ENCODE measurements around the gene IL11RA. TPM values are rescaled to one million over a fixed set of nuclear protein-coding genes. Genes with fewer than 3 reads are reported as not detected.

Gene IL11RA
- 6.5 and 9.9 TPM in 2 replicates for total RNA-seq

DNA sequence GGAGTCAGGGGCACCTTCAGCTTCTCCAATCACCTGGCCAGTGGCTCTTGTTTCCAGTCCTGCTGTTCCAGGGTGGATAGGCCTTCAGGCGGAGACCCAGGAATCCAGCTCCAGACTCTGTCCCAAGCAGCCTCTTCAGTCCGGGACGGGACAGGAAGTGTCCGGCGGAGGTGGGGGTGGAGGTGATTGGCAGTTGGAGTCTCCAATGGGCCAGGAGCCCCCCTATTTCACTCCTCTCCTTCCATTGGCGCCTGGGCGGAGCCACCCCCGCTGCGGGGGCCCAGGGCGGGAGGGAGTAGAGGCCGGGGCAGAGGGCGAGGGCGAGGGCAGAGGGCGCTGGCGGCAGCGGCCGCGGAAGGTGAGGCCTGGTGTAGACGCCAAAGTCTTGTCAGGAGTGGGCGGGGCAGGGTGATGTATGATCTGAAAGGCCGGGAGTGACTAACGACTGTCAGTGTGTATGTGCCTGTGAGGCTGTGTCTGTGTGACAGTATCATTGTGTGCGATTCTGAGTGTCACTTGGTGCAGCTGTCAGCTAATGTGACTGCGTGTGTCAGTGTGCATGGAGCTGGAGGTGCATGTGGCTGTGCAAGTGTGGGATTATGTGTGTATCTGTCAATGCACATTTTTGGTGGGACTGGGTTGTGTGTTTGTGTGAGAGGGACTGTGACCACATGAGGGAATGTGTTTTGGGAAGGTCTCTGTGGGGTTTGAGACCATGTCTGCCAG lies at the start of gene IL11RA:
TSS of gene IL11RA (plus strand) at position 310 of the 726 bp plus-strand sequence. CDS start 3,033 bp downstream, outside the sequence.

DNA sequence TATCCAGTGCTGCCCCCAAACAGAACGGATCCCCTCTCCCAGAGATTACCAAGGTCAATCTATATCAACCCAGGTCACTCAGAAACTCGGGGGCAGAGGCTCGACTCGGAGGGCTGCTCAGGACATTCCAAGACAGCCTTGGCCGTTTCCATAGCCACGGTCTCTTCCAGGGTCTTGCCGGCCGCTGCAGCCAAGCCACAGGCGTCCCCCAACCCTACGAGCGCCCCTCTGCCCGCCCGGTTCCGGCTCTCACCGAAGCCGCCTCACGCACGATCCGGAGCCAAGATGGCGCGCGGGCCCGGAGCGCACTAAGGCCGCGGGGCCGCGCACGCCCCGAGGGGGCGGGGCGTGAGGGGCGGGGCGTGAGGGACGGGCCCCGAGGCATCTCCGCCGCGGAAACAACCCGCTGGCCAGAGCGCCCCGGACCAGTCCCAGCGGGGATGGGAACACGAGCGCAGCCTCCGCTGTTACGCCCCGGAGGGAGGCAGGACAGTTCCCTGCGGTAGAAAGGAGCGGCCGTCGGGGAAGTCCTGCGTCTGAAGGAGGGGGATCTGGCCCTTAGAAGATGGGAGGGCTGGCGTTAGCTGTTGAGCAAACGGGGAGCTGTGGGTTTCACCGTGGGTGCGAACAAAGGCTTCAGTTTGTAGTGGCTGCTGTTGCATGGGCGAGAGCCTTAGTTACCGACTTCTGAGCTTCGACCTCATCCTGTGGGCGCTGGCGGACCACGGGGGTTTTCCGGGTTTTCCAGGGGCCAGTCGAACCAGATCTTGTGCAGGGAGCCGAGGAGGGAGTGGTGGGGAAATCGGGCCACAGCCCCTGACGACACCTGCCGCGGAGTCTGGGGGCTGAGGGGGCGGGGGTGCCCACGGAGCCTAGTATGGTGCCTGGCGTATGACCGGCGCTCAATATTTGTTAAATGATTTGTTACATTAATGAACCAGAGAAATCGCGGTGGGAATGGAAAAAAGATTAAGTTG lies 39.9 kb upstream of the IL11RA start, which contains the start of gene RPP25L:
TSS of gene RPP25L (minus strand) at position 287 of the 977 bp plus-strand sequence. CDS start 801 bp downstream, outside the sequence.

DNA sequence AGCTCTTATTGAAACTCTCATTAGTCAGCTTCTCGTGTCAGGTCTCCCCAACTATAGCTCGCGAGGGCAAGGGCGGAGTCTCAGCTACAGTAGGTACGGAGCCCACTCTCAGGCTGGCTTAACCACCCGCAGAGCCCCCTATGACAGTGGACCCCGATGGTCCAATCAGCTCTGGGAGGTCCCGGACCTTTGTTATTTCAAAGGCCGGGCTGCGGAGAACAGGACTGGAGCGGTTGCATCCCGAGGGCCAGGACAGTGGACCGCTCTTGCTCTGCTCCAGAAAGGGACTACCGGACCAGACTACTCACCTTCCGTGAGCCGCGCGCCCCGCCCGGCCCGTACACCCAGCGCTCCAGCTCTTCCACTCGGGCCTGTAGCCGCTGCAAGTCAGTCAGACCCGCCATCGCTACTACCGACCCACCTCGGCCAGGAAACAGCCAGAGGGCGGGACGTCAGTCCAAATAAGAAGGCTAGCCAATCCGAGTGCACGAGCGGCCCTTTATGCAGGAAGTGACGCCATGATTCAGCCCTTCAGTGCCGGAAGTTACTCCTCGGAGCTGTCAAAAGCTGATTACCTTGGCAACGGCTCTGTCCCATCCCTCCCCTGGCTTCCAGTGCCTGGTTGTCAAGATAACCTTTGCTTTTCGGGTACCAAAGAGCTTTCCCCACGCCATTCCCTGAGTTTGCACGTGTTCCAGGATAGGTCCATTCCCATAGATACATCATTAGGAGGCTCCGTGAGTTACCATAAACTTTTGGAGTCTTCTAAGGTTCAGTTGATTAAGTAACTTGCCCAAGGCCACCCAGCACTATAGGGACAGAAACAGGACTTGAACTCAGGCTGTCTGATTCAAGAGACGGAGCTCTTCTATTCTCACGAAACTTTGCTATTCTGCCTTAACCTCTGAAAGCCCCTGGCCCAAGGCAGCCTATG lies 31.7 kb upstream of the IL11RA start, which contains the start of gene DCTN3:
TSS of gene DCTN3 (minus strand) at position 435 of the 934 bp plus-strand sequence. CDS start at position 404, 31 bp downstream.

DNA sequence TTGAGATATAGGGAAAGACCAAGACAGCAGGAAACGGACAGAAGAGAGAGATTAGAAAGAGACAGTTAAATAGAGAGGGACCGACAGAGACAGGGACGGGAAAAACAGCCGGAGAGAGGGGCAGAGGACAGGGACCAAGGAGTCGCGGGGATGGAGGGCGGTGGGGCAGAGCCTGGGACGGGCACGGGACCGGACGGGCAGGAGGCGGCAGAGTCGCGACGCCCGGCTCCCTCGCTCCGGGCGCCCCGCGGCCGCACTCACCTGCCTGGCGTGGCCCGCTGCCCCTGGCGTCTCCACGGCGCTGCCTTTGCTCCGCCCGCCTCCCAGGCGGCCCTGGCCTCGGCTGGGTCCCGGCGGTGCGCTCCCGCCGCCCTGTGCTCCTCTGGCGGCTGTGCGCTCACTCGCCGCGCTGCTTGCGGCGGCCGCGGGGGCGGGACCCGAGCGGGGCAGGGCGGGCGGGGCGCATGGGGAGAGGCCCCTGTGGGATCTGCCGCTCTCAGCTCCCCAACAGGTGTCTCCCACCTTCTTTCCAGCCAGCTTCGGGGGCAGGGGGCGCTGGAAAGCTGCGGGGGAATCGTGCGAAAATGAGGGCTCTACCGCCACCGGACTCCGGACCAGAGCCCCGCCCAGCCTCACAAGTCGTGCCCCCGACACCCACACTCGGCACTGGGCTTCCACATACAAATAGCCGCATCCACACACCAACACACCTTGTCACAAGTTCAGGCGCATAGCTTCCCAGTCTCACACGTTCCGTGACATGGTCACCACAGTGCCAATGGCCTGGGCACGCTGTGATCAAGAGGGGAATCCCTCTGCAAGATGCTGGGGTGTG lies 23.1 kb upstream of the IL11RA start, which contains the start of gene ARID3C:
TSS of gene ARID3C (minus strand) at position 411 of the 835 bp plus-strand sequence. CDS start 1,052 bp downstream, outside the sequence.

DNA sequence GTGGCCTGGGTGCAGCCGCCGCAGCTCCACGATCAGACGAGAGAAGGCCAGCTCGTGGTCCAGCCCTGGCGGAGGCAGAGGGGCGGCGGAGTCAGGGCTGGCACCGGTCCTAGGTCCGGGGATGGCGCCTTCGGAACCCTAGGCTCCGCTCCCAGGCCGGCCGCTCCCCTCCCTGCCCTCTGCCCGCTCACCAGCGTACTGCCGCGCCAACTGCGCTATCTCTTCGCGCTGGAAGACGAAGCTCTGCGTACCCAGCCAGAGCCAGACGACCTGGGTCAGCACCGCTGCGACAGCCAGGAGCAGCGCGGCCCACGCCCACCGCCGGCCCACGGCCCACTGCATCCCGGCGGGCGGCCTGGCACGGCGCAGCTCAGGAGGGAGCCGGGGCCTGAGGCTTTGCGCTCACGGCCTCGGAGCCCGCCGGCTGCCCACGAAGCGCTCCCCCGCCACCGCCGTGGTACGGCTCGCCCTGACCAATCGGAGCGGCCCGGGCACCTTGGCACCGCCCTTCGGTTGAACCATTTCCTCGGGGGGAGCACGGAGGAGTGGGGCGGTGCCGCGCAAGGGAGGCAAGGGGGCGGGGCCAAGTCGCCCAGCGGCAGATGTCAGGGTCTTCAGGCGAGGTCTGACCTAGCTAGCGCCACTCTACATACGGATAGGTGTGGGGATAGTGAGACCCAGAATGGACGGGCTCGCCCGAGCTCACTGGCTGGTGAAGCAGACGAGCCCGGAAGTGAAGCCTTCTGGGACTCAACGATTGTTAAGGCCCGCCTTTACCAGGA lies 14.4 kb upstream of the IL11RA start, which contains the start of gene SIGMAR1:
TSS of gene SIGMAR1 (minus strand) at position 432 of the 782 bp plus-strand sequence. CDS start at position 342, 90 bp downstream.

DNA sequence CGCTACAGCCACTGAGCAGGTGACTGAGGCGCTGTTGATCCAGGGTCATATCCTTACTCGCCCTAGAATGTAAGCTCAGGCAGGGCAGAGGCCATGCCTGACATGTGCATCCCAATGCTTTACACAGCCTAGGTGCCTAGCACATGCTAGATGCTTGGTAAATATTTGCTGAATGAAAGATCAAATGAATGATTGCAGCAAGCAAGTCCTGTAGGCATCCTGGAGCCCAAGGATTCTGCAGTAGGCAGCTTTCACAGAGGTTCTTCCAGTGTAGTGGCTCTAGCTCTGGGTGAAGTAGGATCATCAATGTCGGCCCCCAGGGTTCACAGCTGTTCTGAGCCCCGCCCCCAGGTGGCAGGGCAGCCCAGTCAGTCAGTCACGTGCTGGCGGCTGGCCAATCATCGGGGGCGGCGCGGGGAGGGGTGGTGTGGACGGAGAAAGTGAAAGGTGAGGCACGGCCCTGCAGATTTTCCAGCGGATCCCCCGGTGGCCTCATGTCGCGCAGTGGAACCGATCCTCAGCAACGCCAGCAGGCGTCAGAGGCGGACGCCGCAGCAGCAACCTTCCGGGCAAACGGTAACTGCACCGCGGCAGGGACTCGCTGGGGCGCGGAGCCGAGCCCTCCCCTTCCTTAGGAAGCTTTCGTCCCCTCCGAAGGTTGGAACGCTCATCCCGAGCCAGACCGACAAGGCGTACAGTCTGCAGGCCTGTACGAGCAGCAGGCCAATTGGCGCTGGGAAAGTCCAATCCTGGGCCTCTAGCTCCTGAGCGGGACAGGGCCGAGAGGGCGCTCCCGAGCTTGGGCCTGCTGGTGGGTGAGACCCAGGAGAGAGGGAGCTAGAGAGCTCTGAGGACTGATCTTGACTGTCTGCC lies 5.5 kb upstream of the IL11RA start, which contains the start of gene GALT:
TSS of gene GALT (plus strand) at position 465 of the 873 bp plus-strand sequence. CDS start at position 495, 30 bp downstream.

DNA sequence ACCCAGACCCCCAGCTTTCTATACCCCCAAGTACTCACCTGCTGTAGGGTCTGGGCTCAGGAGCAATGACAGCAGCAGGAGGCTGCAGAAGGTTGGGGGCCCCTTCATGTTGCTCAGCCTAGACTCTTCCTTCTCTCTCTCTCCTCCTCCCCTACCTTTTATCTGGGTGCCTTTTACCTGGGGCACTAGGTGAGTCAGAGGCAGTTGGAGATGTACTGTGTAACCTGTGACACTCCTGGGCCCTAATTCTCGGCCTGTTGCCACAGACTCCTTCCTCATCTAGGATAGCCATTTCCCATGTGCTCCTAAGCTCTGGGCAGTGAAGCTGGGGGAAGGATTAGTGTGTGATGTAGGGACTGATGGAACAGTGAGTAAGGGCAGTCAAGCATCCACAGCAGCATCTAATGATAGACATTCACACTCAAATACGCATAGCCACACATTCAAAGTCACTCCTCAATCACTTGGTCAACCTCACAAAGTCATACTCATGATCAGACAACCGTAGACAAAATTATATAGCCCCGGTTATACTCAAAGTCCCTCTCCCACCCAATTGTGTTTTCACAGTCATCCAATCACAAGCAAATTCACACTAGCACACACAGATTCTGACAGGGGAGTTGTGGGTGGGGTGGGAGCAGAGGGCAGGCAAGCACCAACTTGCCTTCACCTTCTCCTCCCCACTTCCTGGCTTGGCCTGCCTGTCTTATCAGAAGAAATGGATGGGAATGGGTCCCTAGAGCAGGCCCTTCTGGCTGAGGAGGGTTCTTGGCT lies 10.7 kb downstream of the IL11RA start, which contains the start of gene CCL27:
TSS of gene CCL27 (minus strand) at position 132 of the 777 bp plus-strand sequence. CDS start at position 108, 24 bp downstream.

DNA sequence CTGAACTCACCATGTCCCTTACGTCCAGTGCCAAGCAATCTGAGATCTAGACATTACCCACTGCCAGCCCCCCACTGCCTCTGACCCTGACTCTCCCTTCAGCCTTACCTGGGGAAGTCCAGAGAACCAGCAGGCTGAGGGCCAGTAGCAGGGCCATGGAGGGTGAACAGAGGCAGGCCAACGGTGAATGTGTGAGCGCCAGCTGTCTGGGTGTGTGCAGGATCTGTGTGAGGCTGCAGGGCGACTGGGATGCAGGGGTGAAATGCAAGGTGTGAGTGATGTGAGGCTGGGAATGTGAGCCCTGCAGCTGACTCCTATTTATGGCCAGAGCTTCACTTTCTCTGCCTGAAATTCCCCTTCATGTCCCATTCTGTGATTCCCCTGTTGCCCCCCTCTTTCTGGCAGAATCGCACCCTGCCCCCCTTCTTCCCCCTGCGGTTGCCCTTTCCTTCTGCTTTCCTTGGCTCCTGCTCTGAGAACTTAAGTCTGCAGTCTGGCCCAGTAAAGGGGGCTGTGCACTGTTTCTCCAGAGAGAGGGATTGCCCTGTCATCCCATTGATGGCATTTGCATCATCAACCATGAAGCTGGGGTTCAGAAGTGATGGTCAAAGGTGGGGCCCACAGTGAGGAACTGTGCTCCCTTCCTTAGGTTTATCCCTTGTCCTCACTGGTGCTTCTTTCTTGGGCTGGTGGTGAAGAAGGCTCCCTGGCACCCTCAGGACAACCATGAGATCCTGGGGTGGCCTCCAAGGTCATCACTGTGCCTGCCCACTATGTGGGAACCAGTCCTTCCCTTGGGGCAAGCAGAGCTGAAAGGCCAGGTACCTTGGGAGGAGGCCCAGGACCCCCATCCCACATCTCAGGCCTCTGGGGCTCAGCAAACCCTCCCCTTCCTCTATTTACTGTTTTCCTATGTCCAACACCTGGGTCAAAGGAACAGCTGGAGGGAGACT lies 39.3 kb downstream of the IL11RA start, which contains the start of gene CCL19:
TSS of gene CCL19 (minus strand) at position 294 of the 953 bp plus-strand sequence. CDS start at position 157, 137 bp downstream.

DNA sequence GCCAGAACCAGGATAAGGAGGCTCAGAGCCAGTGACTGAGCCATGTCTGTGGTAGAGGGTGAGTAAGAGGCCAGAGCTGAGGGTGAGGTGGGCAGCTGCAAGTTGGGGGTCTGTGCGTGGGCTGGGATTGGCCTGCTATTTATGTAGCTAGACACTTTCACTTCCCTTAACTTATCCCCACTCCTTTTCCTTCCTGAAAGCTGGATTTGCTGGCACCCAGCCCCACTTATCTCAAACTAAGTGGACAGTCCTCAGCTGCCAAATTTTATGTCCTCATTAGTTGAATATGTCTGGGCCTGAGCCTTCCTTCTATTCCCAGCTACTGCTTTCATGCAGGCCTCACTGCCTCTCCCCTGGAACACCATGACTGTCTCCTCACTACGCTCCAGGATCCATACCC lies 58.0 kb downstream of the IL11RA start, which contains the start of gene CCL21:
TSS of gene CCL21 (minus strand) at position 114 of the 400 bp plus-strand sequence. CDS start at position 44, 70 bp downstream.

Other genes with a start within 250 kb of the IL11RA start
- gene FAM219A, start 193.6 kb upstream of the IL11RA start, total RNA-seq = 8.6 and 9.3 TPM in 2 replicates
- gene DNAI1, start 193.4 kb upstream of the IL11RA start, total RNA-seq = 0.28 TPM in 1 of 2 replicates, not detected in the other
- gene ENHO, start 129.2 kb upstream of the IL11RA start, total RNA-seq = 0.28 TPM in 1 of 2 replicates, not detected in the other
- not detected in 2 replicates for gene CNTFR, start 62.5 kb upstream of the IL11RA start, total RNA-seq
- gene RPP25L, start 40.1 kb upstream of the IL11RA start, total RNA-seq = 22.8 and 25.7 TPM in 2 replicates
- gene DCTN3, start 31.7 kb upstream of the IL11RA start, total RNA-seq = 79.2 and 166 TPM in 2 replicates
- gene ARID3C, start 23.1 kb upstream of the IL11RA start, total RNA-seq = under 0.01 and 0.28 TPM in 2 replicates
- gene SIGMAR1, start 14.4 kb upstream of the IL11RA start, total RNA-seq = 59.2 and 113 TPM in 2 replicates
- 17.4 and 29.6 TPM in 2 replicates for gene GALT, start 5.5 kb upstream of the IL11RA start, total RNA-seq
- not detected in 2 replicates for gene CCL27, start 10.5 kb downstream of the IL11RA start, total RNA-seq
- gene CCL19, start 39.1 kb downstream of the IL11RA start, total RNA-seq = not detected in 2 replicates
- not detected in 2 replicates for gene CCL21, start 58.0 kb downstream of the IL11RA start, total RNA-seq

Data from regular cardiac myocyte (primary cell).